OCI-LY7 (cell line): ENCODE data around the gene DIP2A.

Source experiments
- EZH2phosphoT487 ChIP-seq: fragments of 200-600 bp; sonication (generic); IDR thresholded peaks from 2 replicates; pipeline ENCODE4 v1.6.1; 2018; ENCODE audit warnings: low read depth, borderline replicate concordance, mild to moderate bottlenecking, mixed run types, antibody characterized with exemption, low read length, moderate library complexity, mixed read lengths
- TF ChIP-seq, protein P1 (sequence below): fragments of 200-600 bp; sonication (generic); conservative IDR thresholded peaks from 2 replicates; pipeline ENCODE4 v1.5.1; 2014; ENCODE audit warnings: mild to moderate bottlenecking, antibody characterized with exemption, low read length, moderate library complexity, mixed read lengths

DNA sequence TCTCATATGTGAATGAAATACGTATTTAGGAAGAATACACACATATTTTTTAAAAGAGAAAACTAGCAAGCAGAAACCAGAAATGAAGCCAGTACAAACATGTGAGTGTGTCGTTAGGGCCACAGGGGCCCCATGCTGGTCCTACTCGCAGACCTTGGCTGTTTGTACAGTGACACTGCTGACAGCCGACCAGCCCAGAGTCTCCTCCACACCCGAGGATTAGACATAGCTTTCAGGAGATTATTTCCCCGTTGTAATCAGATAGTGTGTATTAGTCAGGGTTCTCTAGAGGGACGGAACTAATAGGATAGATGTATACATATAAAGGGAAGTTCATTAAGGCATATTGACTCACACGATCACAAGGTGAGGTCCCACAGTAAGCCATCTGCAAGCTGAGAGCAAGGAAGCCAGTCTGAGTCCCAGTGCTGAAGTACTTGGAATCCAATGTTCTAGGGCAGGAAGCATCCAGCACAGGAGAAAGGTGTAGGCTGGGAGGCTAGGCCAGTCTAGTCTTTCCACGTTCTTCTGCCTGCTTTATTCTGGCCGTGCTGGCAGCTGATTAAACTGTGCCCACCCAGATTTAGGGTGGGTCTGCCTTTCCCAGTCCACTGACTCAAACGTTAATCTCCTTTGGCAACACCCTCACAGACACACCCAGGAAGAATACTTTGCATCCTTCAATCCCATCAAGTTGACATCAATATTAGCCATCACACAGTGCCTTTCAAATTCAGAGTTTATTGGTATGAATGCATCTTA lies 51.2 kb downstream of the DIP2A start:
- TF ChIP-seq, protein P1, sequence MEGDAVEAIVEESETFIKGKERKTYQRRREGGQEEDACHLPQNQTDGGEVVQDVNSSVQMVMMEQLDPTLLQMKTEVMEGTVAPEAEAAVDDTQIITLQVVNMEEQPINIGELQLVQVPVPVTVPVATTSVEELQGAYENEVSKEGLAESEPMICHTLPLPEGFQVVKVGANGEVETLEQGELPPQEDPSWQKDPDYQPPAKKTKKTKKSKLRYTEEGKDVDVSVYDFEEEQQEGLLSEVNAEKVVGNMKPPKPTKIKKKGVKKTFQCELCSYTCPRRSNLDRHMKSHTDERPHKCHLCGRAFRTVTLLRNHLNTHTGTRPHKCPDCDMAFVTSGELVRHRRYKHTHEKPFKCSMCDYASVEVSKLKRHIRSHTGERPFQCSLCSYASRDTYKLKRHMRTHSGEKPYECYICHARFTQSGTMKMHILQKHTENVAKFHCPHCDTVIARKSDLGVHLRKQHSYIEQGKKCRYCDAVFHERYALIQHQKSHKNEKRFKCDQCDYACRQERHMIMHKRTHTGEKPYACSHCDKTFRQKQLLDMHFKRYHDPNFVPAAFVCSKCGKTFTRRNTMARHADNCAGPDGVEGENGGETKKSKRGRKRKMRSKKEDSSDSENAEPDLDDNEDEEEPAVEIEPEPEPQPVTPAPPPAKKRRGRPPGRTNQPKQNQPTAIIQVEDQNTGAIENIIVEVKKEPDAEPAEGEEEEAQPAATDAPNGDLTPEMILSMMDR = no peak
- TF ChIP-seq EZH2phosphoT487 = no peak
